Kidney epithelial cell (primary cell): Measurements from ENCODE around the gene AIFM2. TPM values are rescaled to one million over a fixed set of nuclear protein-coding genes. Genes with fewer than 3 reads are reported as not detected.
"Not testable (repeated sequence)": the region's sequence is repeated elsewhere in the genome, so short reads cannot be mapped to it uniquely, and the experiment has no call there.

Source experiments
- DNase-seq: peaks from one replicate; pipeline ENCODE4 v3.0.0-alpha.2; 2010; ENCODE audit warnings: low read depth
- H3K27me3 ChIP-seq: 2 replicates; pipeline ENCODE4 v1.6.0; 2011; ENCODE audit warnings: low read length; ENCODE audit not compliant: control insufficient read depth, insufficient read depth
- H3K36me3 ChIP-seq: 2 replicates; pipeline ENCODE4 v1.5.1; 2011; ENCODE audit warnings: low read length; ENCODE audit not compliant: control insufficient read depth, insufficient read depth
- H3K4me3 ChIP-seq: 2 replicates; pipeline ENCODE4 v1.5.1; 2011; ENCODE audit warnings: low read depth, mild to moderate bottlenecking, control low read depth, low read length
- total RNA-seq: library from RNA; depleted of rRNA; stranded (reverse); fragments of >200 nt; gene quantifications from 2 replicates; pipeline ENCODE4 v1.2.3, GENCODE V29; 2015
- TF ChIP-seq, protein P1 (sequence below): IDR thresholded peaks from 2 replicates; pipeline ENCODE4 v1.5.1; 2011; ENCODE audit warnings: mild to moderate bottlenecking, moderate library complexity, low read length, control low read depth, inconsistent platforms; ENCODE audit not compliant: insufficient read depth, poor library complexity, severe bottlenecking

The AIFM2 gene
- total RNA-seq, 1 donor from 2014 or later = 12.4 TPM

DNA sequence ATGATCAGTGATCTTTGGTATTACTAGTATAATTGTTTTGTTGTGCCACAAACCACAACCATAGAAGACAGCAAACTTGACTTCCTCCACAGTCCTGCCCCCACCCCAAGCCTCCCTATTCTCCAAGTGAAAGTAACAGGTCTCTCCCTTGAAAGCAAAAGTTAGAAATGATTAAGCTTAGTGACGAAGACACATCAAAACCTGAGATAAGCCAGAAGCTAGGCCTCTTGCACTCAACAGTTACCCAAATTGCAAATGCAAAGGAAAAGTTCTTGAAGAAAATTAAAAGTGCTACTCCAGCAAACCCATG is 30.2 kb upstream of the AIFM2 start:
- TF ChIP-seq, protein P1, sequence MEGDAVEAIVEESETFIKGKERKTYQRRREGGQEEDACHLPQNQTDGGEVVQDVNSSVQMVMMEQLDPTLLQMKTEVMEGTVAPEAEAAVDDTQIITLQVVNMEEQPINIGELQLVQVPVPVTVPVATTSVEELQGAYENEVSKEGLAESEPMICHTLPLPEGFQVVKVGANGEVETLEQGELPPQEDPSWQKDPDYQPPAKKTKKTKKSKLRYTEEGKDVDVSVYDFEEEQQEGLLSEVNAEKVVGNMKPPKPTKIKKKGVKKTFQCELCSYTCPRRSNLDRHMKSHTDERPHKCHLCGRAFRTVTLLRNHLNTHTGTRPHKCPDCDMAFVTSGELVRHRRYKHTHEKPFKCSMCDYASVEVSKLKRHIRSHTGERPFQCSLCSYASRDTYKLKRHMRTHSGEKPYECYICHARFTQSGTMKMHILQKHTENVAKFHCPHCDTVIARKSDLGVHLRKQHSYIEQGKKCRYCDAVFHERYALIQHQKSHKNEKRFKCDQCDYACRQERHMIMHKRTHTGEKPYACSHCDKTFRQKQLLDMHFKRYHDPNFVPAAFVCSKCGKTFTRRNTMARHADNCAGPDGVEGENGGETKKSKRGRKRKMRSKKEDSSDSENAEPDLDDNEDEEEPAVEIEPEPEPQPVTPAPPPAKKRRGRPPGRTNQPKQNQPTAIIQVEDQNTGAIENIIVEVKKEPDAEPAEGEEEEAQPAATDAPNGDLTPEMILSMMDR = no peak
- Histone ChIP-seq H3K27me3 (no peaks in the 10 kb centered on the region), H3K36me3 (no peaks in the 10 kb centered on the region), H3K4me3 (no peak overlapping the region)
- DNase-seq = no peak

GRCh38 chr10:70162151-70162891 is 29.7 kb upstream of the AIFM2 start:
- Histone ChIP-seq H3K36me3 (no peaks in the 10 kb centered on the region), H3K4me3 (no peak overlapping the region)

DNA sequence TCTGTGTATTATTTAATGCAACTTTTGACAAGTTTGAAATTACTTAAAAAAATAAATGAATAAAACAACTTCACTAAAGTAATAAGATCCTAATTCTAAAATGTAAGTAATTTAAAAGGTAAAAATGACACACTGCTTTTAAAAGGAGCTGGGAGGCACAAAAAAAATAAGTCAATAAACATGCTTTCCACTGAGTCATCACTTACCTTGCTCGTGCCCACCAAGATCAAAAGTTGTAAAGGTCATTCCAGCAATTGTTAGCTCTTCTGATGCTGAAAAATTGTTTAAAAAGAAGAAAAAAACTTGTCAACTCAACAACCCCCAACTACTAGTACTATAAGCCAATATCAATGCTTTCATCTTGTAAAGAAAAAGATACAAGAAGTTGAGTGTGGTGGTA is 28.2 kb upstream of the AIFM2 start:
- H3K27me3 ChIP-seq = no peaks in the 10 kb centered on the region
- H3K4me3 ChIP-seq = no peak overlapping the region
- TF ChIP-seq, protein P1 = no peak
- no peaks in the 10 kb centered on the region for H3K36me3 ChIP-seq
- no peak for DNase-seq

More at GRCh38 chr10:70162151-70162891, 29.7 kb upstream of the AIFM2 start:
- H3K27me3 ChIP-seq = no peaks in the 10 kb centered on the region
- no peak for DNase-seq
- TF ChIP-seq, protein P1 = no peak

- H3K27me3 ChIP-seq, DNase-seq, H3K4me3 ChIP-seq, H3K36me3 ChIP-seq: not testable (repeated sequence)
These were observed 26.7 kb upstream of the AIFM2 start for GRCh38 chr10:70159366-70159765.

- Histone ChIP-seq H3K4me3 (no peak overlapping the region), H3K27me3 (no peaks in the 10 kb centered on the region), H3K36me3 (no peaks in the 10 kb centered on the region)
- DNase-seq = no peak
- TF ChIP-seq, protein P1 = no peak
These were observed 25.5 kb upstream of the AIFM2 start for GRCh38 chr10:70158113-70158512.

GRCh38 chr10:70155255-70155838 is 22.7 kb upstream of the AIFM2 start:
- DNase-seq = no peak
- peaks cover 3% of the 10 kb centered on the region for H3K36me3 ChIP-seq
- H3K27me3 ChIP-seq = no peaks in the 10 kb centered on the region
- no peak overlapping the region for H3K4me3 ChIP-seq
- TF ChIP-seq, protein P1 = no peak
